Naive thymus-derived CD8-positive, alpha-beta T cell (primary cell): Measurements from ENCODE around the gene NME4. TPM values are rescaled to one million over a fixed set of nuclear protein-coding genes. Genes with fewer than 3 reads are reported as not detected.

Experiments used
- ATAC-seq, 2 donors: fragments of 150-1000 bp; cut with Tn5 transposase in 1 of 2; sonication (Bioruptor Pico), chemical (Tn5 transposase) in 1 of 2; 1 replicate in 1 of 2; 2 replicates in 1 of 2; pipeline ENCODE4 v1.10.0; 2021; ENCODE audit warnings: mild to moderate bottlenecking in 2 of 2, moderate library complexity in 2 of 2
- POLR2A ChIA-PET: fragments of 350-600 bp; sonication (Branson Sonifier 250); formaldehyde crosslinking; loops from one replicate; lab custom pipeline; 2021; ENCODE audit warnings: antibody characterized with exemption; lab: Charles Lee
- DNase-seq, 10 donors: peaks; one replicate each; pipeline versions ENCODE4 v3.0.0 to v3.0.0-alpha.2; 2020 to 2022
- H3K27ac Mint-ChIP-seq, 10 donors: one replicate each; pipeline ENCODE4 v1.8.0; 2020 to 2022; ENCODE audit warnings: mild to moderate bottlenecking in 10 of 10, mixed read lengths in 10 of 10, moderate library complexity in 4 of 10, inconsistent platforms in 1 of 10
- H3K27me3 Mint-ChIP-seq, 5 donors: one replicate each; pipeline ENCODE4 v1.8.0; 2021 to 2022; ENCODE audit warnings: mixed read lengths in 5 of 5
- H3K36me3 Mint-ChIP-seq, 3 donors: one replicate each; pipeline ENCODE4 v1.8.0; 2020 to 2022; ENCODE audit warnings: mixed read lengths in 3 of 3, mild to moderate bottlenecking in 2 of 3, inconsistent platforms in 1 of 3
- H3K4me1 Mint-ChIP-seq, 4 donors: one replicate each; pipeline ENCODE4 v1.8.0; 2021 to 2022; ENCODE audit warnings: mixed read lengths in 4 of 4
- H3K4me3 Mint-ChIP-seq, 10 donors: one replicate each; pipeline ENCODE4 v1.8.0; 2020 to 2022; ENCODE audit warnings: mild to moderate bottlenecking in 10 of 10, mixed read lengths in 10 of 10, moderate library complexity in 6 of 10, inconsistent platforms in 1 of 10
- H3K9me3 Mint-ChIP-seq, 9 donors: one replicate each; pipeline ENCODE4 v1.8.0; 2020 to 2022; ENCODE audit warnings: mixed read lengths in 9 of 9, mild to moderate bottlenecking in 3 of 9, inconsistent platforms in 1 of 9, moderate library complexity in 1 of 9
- polyA plus RNA-seq, 3 donors: library from polyadenylated mRNA; unstranded; fragments of 300-500 nt; fragmentation: Illumina TruSeq; gene quantifications; one replicate each; pipeline ENCODE4 v1.2.3, GENCODE V29; 2021
- total RNA-seq, 8 experiments: library from RNA in 2 of 8; stranded (reverse) in 2 of 8; gene quantifications; one replicate each; pipeline ENCODE4 v1.2.3 and lab custom pipeline; 2021 to 2026

Gene NME4
- total and polyA plus RNA-seq, 5 experiments from 2014 or later, result 29.7 to 61.9 (median 38.9) TPM

- H3K9me3 Mint-ChIP-seq, result no peaks in the 10 kb centered on the region
- H3K27me3 Mint-ChIP-seq, result no peaks in the 10 kb centered on the region
- peaks cover 5 to 14% (median 10%) of the 10 kb centered on the region in 4 donors for H3K4me1 Mint-ChIP-seq
- no peak for DNase-seq
- POLR2A ChIA-PET, result interaction anchor here (0.6 to 1.4 kb wide), 4 partner anchors 12 to 258 kb away, joined by 3 to 5 read pairs (median 3); partner anchors contain the start of gene AXIN1
- H3K4me3 Mint-ChIP-seq, result no peak overlapping the region
- peaks cover 0 to 7% (median 2%) of the 10 kb centered on the region in 3 donors for H3K36me3 Mint-ChIP-seq
- peak overlapping the region in 1 of 10 donors; percentile 55 for H3K27ac Mint-ChIP-seq
- no peak for ATAC-seq
Observed at GRCh38 chr16:364595-365491, 32.2 kb upstream of the NME4 start.

- peaks cover 0 to 7% (median 2%) of the 10 kb centered on the region in 3 donors for H3K36me3 Mint-ChIP-seq
- no peaks in the 10 kb centered on the region for H3K9me3 Mint-ChIP-seq
- no peak overlapping the region for H3K27ac Mint-ChIP-seq
- DNase-seq (no peak), ATAC-seq (no peak)
- peaks cover 8 to 23% (median 19%) of the 10 kb centered on the region in 4 donors for H3K4me1 Mint-ChIP-seq
- no peaks in the 10 kb centered on the region for H3K27me3 Mint-ChIP-seq
- POLR2A ChIA-PET, result interaction anchor here (1.6 to 2.4 kb wide), 2 partner anchors 9 to 12 kb away, joined by 6 to 8 read pairs; no protein-coding TSS in a partner anchor
- H3K4me3 Mint-ChIP-seq, result no peak overlapping the region
Observed at GRCh38 chr16:366476-366875, 30.5 kb upstream of the NME4 start.

DNA sequence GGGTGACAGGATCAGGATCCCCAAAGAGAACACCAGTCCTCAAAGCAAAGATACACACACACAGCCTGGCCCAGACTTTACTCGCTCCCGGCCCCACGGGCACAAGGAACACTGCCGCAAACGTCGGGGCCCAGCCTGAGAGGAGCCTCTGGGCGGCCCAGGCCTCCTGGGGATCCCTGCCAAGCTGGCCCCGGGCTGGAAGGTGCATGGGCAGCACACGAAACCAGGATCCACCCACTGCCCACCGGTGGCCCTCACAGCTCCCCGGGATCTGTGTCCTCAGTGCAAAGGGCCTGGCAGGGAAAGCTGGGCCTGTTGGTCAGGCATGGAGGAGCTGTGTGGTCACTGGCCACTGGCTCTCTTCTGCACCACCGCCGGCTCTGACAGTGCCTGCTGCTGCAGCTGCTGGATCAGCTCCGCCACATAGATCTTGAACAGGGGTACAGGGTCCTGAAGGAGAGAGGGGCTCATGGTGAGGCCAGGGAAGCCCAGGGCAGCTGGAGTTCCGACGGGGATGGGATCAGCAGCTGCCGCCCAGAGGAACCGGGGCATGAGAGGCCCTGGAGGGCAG is 29.6 kb upstream of the NME4 start:
- Mint-ChIP-seq H3K27me3 (no peaks in the 10 kb centered on the region), H3K36me3 (peaks cover 0 to 13% (median 2%) of the 10 kb centered on the region in 3 donors), H3K9me3 (no peaks in the 10 kb centered on the region), H3K27ac (peak overlapping the region in 2 of 10 donors; percentile 6 to 20), H3K4me3 (peak overlapping the region in 1 of 10 donors; percentile 18), H3K4me1 (peaks cover 5 to 21% (median 16%) of the 10 kb centered on the region in 4 donors)
- DNase-seq, result no peak
- POLR2A ChIA-PET, result interaction anchor here (0.6 to 2.4 kb wide), 3 partner anchors 10 to 193 kb away, joined by 3 to 8 read pairs (median 6); no protein-coding TSS in a partner anchor
- no peak for ATAC-seq

- Mint-ChIP-seq H3K27me3 (no peaks in the 10 kb centered on the region), H3K4me3 (no peak overlapping the region), H3K36me3 (peaks cover 0 to 22% (median 2%) of the 10 kb centered on the region in 3 donors), H3K9me3 (no peaks in the 10 kb centered on the region), H3K4me1 (peaks cover 5 to 24% (median 15%) of the 10 kb centered on the region in 4 donors), H3K27ac (no peak overlapping the region)
- DNase-seq, result peak in 1 of 10 donors; percentile 63
- POLR2A ChIA-PET, result interaction anchor here (0.9 kb wide), 1 partner anchor 14 kb away, joined by 3 read pairs; no protein-coding TSS in a partner anchor
- ATAC-seq, result no peak
Observed at GRCh38 chr16:368388-369158, 28.4 kb upstream of the NME4 start.

GRCh38 chr16:369275-369865 is 27.6 kb upstream of the NME4 start:
- no peaks in the 10 kb centered on the region for H3K9me3 Mint-ChIP-seq
- H3K27ac Mint-ChIP-seq, result peak overlapping the region in 7 of 10 donors; percentile 4 to 86 (median 71)
- peak overlapping the region; percentile 22 to 90 (median 66) for H3K4me3 Mint-ChIP-seq
- ATAC-seq, result no peak
- H3K36me3 Mint-ChIP-seq, result peaks cover 0 to 26% (median 2%) of the 10 kb centered on the region in 3 donors
- peaks cover 5 to 24% (median 15%) of the 10 kb centered on the region in 4 donors for H3K4me1 Mint-ChIP-seq
- H3K27me3 Mint-ChIP-seq, result no peaks in the 10 kb centered on the region
- no peak for DNase-seq
- POLR2A ChIA-PET, result interaction anchor here (0.8 to 0.9 kb wide), 2 partner anchors 11 to 14 kb away, joined by 3 read pairs; no protein-coding TSS in a partner anchor

- POLR2A ChIA-PET, result interaction anchor here (0.7 to 2.7 kb wide), 11 partner anchors 11 to 293 kb away, joined by 3 to 61 read pairs (median 4); partner anchors contain the start of genes AXIN1, DECR2, PGAP6 and RAB11FIP3
- Mint-ChIP-seq H3K4me1 (peaks cover 5 to 24% (median 15%) of the 10 kb centered on the region in 4 donors), H3K27ac (peak overlapping the region in 5 of 10 donors; percentile 41 to 88 (median 86)), H3K4me3 (peak overlapping the region; percentile 33 to 97 (median 68)), H3K9me3 (no peaks in the 10 kb centered on the region), H3K36me3 (peaks cover 0 to 29% (median 2%) of the 10 kb centered on the region in 3 donors), H3K27me3 (no peaks in the 10 kb centered on the region)
- peak in 1 of 10 donors; percentile 59 for DNase-seq
- no peak for ATAC-seq
Observed at GRCh38 chr16:369866-370436, 27.0 kb upstream of the NME4 start.

DNA sequence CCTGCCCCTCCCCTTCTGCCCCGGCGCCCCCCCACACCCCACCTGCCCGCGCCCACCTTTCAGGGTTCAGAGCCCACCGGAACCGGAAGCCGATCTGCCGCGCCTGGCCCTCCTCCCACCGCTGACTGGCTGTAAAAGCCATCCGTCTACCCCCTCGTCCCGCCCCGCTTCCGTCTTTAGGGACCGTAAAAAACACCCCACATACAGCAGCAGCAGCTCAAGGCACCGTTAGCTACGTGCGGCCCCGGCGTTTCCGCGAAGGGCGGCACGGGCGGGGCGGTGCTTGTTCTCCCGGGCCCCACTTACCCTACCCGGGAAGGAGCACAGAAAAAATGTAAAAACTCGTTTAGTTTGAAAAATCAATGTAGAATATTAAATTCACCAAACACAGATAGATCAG is 26.6 kb upstream of the NME4 start, which contains the start of gene MRPL28:
MRPL28 (minus strand) TSS at position 96 of the 400 bp plus-strand sequence. CDS start 320 bp downstream, outside the sequence.
- ATAC-seq, result peak; percentile 99
- POLR2A ChIA-PET, result interaction anchor here (0.7 to 2.7 kb wide), 14 partner anchors 8 to 293 kb away, joined by 3 to 61 read pairs (median 4); partner anchors contain the start of genes AXIN1, DECR2, PGAP6 and RAB11FIP3

GRCh38 chr16:370979-371514 is 26.0 kb upstream of the NME4 start:
- Mint-ChIP-seq H3K27me3 (no peaks in the 10 kb centered on the region), H3K9me3 (no peaks in the 10 kb centered on the region), H3K4me3 (peak overlapping the region; percentile 82 to 97 (median 90)), H3K27ac (peak overlapping the region; percentile 34 to 96 (median 88)), H3K36me3 (peaks cover 0 to 34% (median 2%) of the 10 kb centered on the region in 3 donors), H3K4me1 (peaks cover 5 to 24% (median 15%) of the 10 kb centered on the region in 4 donors)
- ATAC-seq, result peak in 1 of 2 donors; percentile 14
- POLR2A ChIA-PET, result interaction anchor here (0.7 to 2.7 kb wide), 16 partner anchors 9 to 292 kb away, joined by 3 to 61 read pairs (median 4); partner anchors contain the start of genes AXIN1, DECR2, PGAP6 and RAB11FIP3
- DNase-seq, result peak in 1 of 10 donors; percentile 61

More for the DNA sequence above, 26.6 kb upstream of the NME4 start, which contains the start of gene MRPL28:
- Mint-ChIP-seq H3K27me3 (no peaks in the 10 kb centered on the region), H3K4me3 (peak within 1 kb of the TSS; percentile 82 to 97 (median 90)), H3K36me3 (peaks cover 0 to 34% (median 2%) of the 10 kb centered on the region in 3 donors), H3K4me1 (peaks cover 5 to 24% (median 15%) of the 10 kb centered on the region in 4 donors), H3K27ac (peak within 1 kb of the TSS; percentile 85 to 96 (median 89)), H3K9me3 (no peaks in the 10 kb centered on the region)
- peak; percentile 83 to 97 (median 92) for DNase-seq

GRCh38 chr16:371515-372301 is 25.3 kb upstream of the NME4 start:
- Mint-ChIP-seq H3K27me3 (no peaks in the 10 kb centered on the region), H3K36me3 (peaks cover 0 to 36% (median 2%) of the 10 kb centered on the region in 3 donors), H3K4me3 (peak overlapping the region in 5 of 10 donors; percentile 29 to 61 (median 57)), H3K27ac (peak overlapping the region in 7 of 10 donors; percentile 25 to 92 (median 69)), H3K9me3 (no peaks in the 10 kb centered on the region), H3K4me1 (peaks cover 3 to 24% (median 15%) of the 10 kb centered on the region in 4 donors)
- POLR2A ChIA-PET, result interaction anchor here (0.9 to 2.7 kb wide), 6 partner anchors 9 to 143 kb away, joined by 3 to 61 read pairs (median 5); partner anchors contain the start of genes DECR2 and PGAP6
- no peak for DNase-seq
- no peak for ATAC-seq
